Mononuclear cell (primary cell): Measurements from ENCODE around the gene ELAVL2. TPM values are rescaled to one million over a fixed set of nuclear protein-coding genes. Genes with fewer than 3 reads are reported as not detected.

Experiments used
- H3K27me3 ChIP-seq: 2 replicates; pipeline ENCODE4 v1.6.0; 2011; ENCODE audit warnings: low read length, control low read depth; ENCODE audit not compliant: insufficient read depth
- H3K4me1 ChIP-seq: 2 replicates; pipeline ENCODE4 v1.5.1; 2011; ENCODE audit warnings: mild to moderate bottlenecking, low read length, control low read depth; ENCODE audit not compliant: insufficient read depth
- H3K4me3 ChIP-seq: 2 replicates; pipeline ENCODE4 v1.5.1; 2011; ENCODE audit warnings: mild to moderate bottlenecking, low read length, moderate library complexity
- H3K9me3 ChIP-seq: 2 replicates; pipeline ENCODE4 v1.5.1; 2011; ENCODE audit warnings: low read depth, mild to moderate bottlenecking, control low read depth, low read length
- total RNA-seq: library from RNA; depleted of rRNA; stranded (reverse); fragments of >200 nt; gene quantifications from one replicate; pipeline ENCODE4 v1.2.3, GENCODE V29; 2012

The ELAVL2 gene
- total RNA-seq, 1 donor: not detected

GRCh38 chr9:23824830-23825591 lies 1.0 kb downstream of the ELAVL2 start:
- Histone ChIP-seq H3K4me1 (no peaks in the 10 kb centered on the region), H3K27me3 (peaks cover 88% of the 10 kb centered on the region), H3K9me3 (no peaks in the 10 kb centered on the region), H3K4me3 (no peak overlapping the region)

GRCh38 chr9:23823986-23824829 lies 1.8 kb downstream of the ELAVL2 start:
- Histone ChIP-seq H3K4me3 (no peak overlapping the region), H3K4me1 (no peaks in the 10 kb centered on the region), H3K27me3 (peaks cover 87% of the 10 kb centered on the region), H3K9me3 (no peaks in the 10 kb centered on the region)

GRCh38 chr9:23823269-23823668 lies 2.8 kb downstream of the ELAVL2 start:
- Histone ChIP-seq H3K4me3 (no peak overlapping the region), H3K4me1 (no peaks in the 10 kb centered on the region), H3K9me3 (no peaks in the 10 kb centered on the region), H3K27me3 (peaks cover 88% of the 10 kb centered on the region)

DNA sequence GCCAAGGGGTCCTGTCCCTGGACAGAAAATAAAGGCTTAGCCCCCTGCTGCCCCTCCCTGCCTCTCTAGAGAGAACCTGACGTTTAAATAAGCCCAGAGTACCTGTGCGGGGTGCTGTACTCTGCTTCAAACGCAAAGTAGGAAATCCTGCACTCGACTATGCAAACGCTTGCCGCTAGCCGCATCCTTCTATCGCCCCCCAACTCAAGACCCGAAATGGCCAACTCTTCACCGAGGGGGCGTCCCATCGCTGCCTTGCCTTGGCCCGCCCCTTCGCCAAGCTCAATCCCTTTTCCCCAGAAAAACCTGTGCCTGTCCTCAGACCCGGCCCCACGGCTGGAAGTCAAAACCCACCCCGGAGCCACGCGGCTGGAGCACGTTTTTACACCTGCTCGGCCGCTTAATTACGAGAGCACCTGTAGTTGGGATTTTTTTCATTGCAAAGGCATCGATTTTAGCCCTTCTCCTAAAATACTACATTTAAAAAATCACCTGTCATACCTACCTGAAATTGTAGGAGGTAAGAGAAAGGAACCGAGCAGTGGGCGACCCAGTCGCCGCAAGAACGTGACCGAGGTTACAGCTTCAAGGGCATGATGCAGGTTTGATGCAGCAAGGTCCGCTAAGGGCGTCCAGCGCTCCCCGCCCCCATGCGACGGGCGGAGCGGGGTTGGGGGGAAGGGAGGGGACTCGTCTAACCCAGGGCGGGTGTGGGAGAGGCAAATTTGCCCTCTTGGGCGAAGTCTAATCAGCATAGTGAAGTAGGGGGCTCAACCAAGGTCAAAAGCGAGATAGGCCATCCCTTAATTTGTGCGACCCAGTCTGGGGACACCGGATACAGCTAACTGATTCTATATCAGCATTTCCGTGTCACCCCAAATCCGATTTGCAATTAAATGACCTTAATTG lies 3.5 kb downstream of the ELAVL2 start:
- H3K4me3 ChIP-seq: no peak overlapping the region

GRCh38 chr9:23821375-23822181 lies 4.5 kb downstream of the ELAVL2 start:
- no peaks in the 10 kb centered on the region for H3K4me1 ChIP-seq
- peaks cover 75% of the 10 kb centered on the region for H3K27me3 ChIP-seq
- no peak overlapping the region for H3K4me3 ChIP-seq
- H3K9me3 ChIP-seq: no peaks in the 10 kb centered on the region

More for the DNA sequence above, 3.5 kb downstream of the ELAVL2 start:
- peaks cover 82% of the 10 kb centered on the region for H3K27me3 ChIP-seq
- no peaks in the 10 kb centered on the region for H3K4me1 ChIP-seq
- H3K9me3 ChIP-seq: no peaks in the 10 kb centered on the region

- Histone ChIP-seq H3K27me3 (peaks cover 66% of the 10 kb centered on the region), H3K4me3 (no peak overlapping the region), H3K4me1 (no peaks in the 10 kb centered on the region), H3K9me3 (no peaks in the 10 kb centered on the region)
These were observed 5.3 kb downstream of the ELAVL2 start for GRCh38 chr9:23820451-23821374.

DNA sequence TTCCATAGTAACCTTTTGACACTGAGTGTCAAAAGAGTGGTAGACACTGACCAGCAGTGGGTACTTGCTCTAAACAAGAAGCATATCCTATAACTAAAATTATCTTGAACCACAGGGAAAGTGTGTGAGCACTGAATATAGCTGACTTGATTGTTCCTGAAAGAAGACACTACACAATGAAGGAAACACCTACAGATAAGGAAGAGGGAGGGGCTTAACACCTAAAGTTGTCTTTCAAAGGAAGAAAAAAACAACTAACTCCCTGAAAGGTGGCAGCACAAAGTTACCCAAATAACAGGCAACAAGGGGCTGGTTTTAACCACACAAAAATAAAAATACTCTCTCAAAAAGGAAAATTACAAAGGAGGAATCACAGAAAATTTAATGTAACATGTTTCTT lies 6.6 kb downstream of the ELAVL2 start:
- Histone ChIP-seq H3K4me3 (no peak overlapping the region), H3K27me3 (peaks cover 53% of the 10 kb centered on the region), H3K4me1 (no peaks in the 10 kb centered on the region), H3K9me3 (no peaks in the 10 kb centered on the region)

GRCh38 chr9:23814243-23814642 lies 11.8 kb downstream of the ELAVL2 start:
- no peaks in the 10 kb centered on the region for H3K4me1 ChIP-seq
- peaks cover 7% of the 10 kb centered on the region for H3K27me3 ChIP-seq
- H3K4me3 ChIP-seq: no peak overlapping the region
- no peaks in the 10 kb centered on the region for H3K9me3 ChIP-seq

GRCh38 chr9:23812673-23813072 lies 13.4 kb downstream of the ELAVL2 start:
- H3K4me3 ChIP-seq: no peak overlapping the region
- H3K27me3 ChIP-seq: no peaks in the 10 kb centered on the region
- no peaks in the 10 kb centered on the region for H3K4me1 ChIP-seq
- H3K9me3 ChIP-seq: no peaks in the 10 kb centered on the region

DNA sequence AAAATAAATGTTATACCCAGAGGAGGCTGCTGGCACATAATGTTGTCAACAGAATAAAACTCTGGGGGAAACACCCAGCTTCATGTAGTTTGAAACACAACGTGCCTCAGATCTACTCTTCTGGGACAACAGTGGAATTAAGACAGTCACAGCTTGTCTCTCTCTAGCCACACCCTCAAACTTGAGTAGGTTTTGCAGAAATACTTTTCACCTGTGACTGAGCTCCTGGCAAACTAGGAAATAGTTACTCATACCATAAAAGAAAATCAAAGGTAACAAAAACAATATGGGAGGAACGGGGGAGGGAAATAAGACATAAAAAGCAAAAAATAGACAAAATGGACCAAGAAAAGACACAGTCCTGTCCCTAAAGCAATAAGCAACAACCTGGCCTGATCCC lies 14.4 kb downstream of the ELAVL2 start:
- H3K4me1 ChIP-seq: no peaks in the 10 kb centered on the region
- H3K27me3 ChIP-seq: no peaks in the 10 kb centered on the region
- H3K4me3 ChIP-seq: no peak overlapping the region
- H3K9me3 ChIP-seq: no peaks in the 10 kb centered on the region

GRCh38 chr9:23803216-23803615 lies 22.8 kb downstream of the ELAVL2 start:
- Histone ChIP-seq H3K27me3 (no peaks in the 10 kb centered on the region), H3K4me3 (no peak overlapping the region), H3K4me1 (no peaks in the 10 kb centered on the region), H3K9me3 (no peaks in the 10 kb centered on the region)

DNA sequence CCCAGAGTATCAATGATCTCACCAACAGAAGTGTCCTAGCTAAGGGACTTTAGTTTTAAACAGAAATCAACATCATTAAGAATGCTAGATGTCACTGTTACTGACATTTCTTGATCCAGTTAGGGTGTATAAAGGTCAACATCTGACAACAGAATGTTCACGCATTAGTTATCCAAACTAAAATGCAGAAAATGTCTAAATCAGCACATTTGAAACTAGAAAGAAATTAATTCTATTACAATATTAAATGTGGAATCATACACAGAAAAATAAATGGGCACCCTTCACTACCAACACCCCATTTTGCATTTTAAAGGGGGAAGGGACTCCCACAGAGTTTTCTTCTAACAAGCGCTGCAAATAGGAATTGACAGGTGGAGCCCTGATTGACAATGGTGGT lies 24.5 kb downstream of the ELAVL2 start:
- H3K4me3 ChIP-seq: no peak overlapping the region
- no peaks in the 10 kb centered on the region for H3K27me3 ChIP-seq

DNA sequence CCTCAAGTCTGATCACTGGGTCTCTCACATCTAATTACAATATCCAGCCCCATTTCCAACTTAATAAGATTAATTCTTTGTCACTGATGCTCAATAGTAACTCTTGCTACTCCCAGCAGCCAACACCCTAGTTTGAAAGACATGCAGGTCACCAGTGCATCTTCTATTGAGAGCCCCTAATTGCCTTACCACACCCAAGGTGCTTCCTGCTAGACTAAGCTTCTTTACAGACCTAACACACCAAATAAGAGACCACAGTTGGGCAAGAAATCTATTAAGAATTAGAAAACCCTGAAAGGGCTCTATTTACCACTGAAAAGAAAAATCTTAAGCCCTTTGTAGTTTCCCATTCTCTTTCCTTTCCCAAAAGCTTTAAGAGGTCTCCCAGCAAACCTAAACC lies 26.5 kb downstream of the ELAVL2 start:
- H3K27me3 ChIP-seq: no peaks in the 10 kb centered on the region
- H3K4me3 ChIP-seq: no peak overlapping the region
- no peaks in the 10 kb centered on the region for H3K9me3 ChIP-seq
- no peaks in the 10 kb centered on the region for H3K4me1 ChIP-seq

More for the DNA sequence above, 24.5 kb downstream of the ELAVL2 start:
- Histone ChIP-seq H3K9me3 (no peaks in the 10 kb centered on the region), H3K4me1 (no peaks in the 10 kb centered on the region)
